ENCODE results near the gene POLR2J3.
"Not testable (repeated sequence)": the region's sequence is repeated elsewhere in the genome, so short reads cannot be mapped to it uniquely, and the experiment has no call there.

Gene POLR2J3

DNA sequence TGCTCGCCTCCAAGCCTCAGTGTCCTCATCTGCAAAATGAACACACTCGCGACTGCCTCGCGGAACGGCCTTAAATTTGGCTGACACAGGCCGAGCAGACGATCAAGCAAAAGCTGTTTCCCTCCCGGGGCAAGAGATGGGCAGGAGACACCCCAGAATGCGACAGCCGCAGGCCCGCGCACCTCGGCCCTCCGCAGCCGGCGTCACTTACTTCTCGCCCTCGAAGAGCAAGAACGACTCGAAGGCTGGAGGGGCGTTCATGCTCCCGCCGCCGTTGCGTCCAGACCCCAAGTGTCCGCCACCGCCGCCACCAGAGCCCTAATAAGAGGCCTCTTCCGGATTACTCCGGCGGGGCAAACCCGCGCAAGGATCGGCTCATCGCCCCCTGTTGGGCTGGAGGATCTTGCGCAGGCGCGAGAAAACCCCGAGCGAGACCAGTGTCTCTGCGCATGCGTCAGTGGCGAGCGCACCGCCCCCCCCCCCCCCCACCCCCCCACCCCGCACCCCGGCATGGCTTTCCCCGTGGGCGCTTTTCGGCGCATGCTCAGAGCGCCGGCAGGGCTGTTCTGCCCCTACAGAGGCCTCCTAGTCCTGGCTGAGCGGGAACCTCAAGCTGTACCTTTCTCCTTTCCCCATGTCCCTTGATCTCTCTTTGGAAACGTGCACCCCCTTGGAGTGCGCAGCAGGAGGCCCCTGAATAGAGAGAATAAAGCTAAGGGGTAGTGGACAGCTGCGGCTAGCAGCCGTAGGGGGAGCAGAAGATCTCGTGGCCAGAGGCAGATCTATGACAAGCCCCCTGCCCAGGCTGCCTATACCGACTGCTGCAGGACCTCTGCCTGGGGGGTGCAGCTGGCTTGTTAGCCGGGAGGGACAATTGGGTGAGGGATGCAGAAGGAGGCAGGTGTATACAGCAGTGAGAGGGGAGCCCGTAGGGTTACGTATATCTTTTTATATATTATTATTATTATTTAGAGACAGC is at the start of gene POLR2J3:
Gene POLR2J3, minus strand, starts transcription at position 323 of the 979 bp plus-strand sequence. Its CDS starts 62 bp downstream, at position 261.
- in situ Hi-C loops (cut with MboI; ENCODE audit: low sequenced_read_pairs), result not testable (repeated sequence)

DNA sequence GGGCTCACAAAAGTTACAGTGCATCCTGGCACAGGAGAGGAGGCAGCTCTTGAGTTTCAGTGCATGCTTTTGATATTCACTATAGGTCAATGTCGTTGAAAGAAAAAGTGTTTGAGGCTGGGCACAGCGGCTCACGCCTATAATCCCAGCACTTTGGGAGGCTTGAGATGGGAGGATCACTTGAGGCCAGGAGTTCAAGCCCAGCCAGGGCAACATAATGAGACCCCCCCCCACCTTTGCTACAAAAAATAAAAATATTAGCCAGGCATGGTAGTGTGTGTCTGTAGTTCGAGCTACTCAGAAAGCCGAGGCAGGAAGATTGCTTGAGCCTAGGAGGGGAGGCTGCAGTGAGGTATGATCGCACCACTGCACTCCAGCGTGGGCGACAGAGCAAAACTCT is 45.7 kb upstream of the POLR2J3 start:
- in situ Hi-C loops (cut with MboI; ENCODE audit: low sequenced_read_pairs), result not testable (repeated sequence)

- in situ Hi-C loops (cut with MboI; ENCODE audit: low sequenced_read_pairs), result not testable (repeated sequence)
These were observed 44.2 kb upstream of the POLR2J3 start, which contains the start of gene RASA4 for GRCh38 chr7:102616507-102617125. TSS of gene RASA4 (minus strand) at chr7:102616756. CDS start at chr7:102616689, 67 bp downstream.

- in situ Hi-C loops (cut with MboI; ENCODE audit: low sequenced_read_pairs), result not testable (repeated sequence)
These were observed 43.5 kb upstream of the POLR2J3 start for GRCh38 chr7:102615930-102616329.

GRCh38 chr7:102614873-102615272 is 42.5 kb upstream of the POLR2J3 start:
- in situ Hi-C loops (cut with MboI; ENCODE audit: low sequenced_read_pairs), result not testable (repeated sequence)

DNA sequence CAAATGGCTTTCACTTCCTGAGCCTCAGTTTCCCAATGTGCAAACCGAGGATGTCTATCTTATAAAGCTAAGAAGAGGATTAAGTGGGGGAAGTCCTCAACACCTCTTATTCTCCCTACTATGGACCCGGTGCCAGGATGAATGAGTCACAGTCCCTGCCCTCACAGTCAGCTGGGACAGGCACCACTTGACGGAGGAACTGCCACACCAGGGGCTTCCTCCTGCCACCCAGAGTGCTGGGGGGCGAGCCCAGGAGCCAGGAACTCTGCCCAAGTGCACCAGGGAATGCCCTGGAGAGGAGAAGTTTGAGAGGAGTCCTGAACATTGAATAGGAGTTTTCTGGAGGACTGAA is 41.9 kb upstream of the POLR2J3 start:
- in situ Hi-C loops (cut with MboI; ENCODE audit: low sequenced_read_pairs), result not testable (repeated sequence)

DNA sequence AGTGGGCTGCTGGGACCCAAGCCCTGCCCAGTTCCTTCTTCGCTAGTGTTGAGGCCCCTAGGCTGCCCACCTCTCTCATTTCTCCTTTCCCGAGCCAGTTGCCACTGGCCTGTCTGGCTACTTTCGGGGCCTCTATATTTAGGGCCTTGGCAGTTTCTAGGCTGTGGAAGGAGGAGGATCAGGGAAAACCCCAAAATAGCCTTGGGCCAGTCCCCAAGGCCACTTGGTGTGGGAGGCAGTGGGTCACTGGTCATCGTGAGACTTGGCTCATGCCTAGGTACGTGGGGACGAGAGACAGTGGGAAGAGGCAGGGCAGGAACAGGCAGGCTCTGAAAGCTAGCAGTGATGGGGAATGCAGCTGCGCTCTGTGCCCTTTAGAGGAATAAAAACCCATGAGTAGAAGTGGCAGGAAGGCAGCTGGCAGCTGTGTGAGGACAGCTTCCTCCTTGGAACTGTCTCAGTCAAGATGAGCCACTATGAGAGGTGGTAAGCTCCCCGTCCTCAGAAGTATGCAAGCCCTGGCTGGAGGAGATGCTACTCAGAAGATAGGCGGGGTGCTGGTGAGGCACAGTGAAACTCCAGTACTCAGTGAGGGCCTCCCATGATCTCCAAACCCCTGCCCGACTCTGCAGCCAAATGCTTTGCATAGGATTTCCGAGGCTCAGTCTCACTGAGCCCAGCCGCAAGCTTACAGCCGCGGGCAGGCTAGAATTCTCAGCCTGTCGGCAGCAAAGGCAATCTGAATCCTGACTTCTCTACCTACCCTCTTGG is 41.4 kb upstream of the POLR2J3 start:
- in situ Hi-C loops (cut with MboI; ENCODE audit: low sequenced_read_pairs), result not testable (repeated sequence)

GRCh38 chr7:102611675-102612325 is 39.4 kb upstream of the POLR2J3 start:
- in situ Hi-C loops (cut with MboI; ENCODE audit: low sequenced_read_pairs), result not testable (repeated sequence)

- in situ Hi-C loops (cut with MboI; ENCODE audit: low sequenced_read_pairs), result not testable (repeated sequence)
These were observed 38.8 kb upstream of the POLR2J3 start for GRCh38 chr7:102611013-102611674.

DNA sequence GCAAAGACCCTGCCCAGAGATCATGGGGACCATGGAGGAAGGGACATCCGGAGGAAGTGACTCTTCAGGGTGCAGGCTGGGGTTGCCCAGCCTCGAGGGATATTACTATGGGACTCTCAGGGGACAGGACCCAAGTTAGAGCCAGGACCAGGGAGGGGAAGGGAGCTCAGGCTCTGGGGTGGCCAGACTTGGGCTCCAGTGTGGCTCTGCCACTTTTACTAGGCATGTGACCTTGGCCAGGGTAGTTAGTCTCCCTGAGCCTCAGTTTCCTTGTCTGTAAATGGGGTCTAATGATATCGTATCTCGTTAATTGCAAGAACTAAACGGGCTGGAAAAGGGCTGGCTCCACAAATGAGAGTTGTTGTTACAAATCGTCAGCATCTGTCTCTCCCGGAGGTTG is 38.1 kb upstream of the POLR2J3 start:
- in situ Hi-C loops (cut with MboI; ENCODE audit: low sequenced_read_pairs), result not testable (repeated sequence)

DNA sequence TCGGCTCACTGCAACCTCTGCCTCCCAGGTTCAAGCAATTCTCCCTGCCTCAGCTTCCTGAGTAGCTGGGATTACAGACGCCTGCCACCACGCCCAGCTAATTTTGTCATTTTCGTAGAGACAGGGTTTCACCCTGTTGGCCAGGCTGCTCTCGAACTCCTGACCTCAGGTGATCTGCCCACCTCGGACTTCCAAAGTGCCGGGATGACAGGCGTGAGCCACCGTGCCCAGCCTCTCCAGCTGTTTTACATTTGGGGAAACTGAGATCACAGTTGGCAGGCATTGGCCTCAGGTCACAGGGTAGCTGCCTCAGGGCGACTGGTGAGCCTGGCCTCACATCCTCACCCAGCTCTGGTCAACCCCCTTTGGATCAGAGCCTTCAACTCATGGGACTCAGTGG is 37.4 kb upstream of the POLR2J3 start:
- in situ Hi-C loops (cut with MboI; ENCODE audit: low sequenced_read_pairs), result not testable (repeated sequence)

GRCh38 chr7:102606848-102607247 is 34.5 kb upstream of the POLR2J3 start:
- in situ Hi-C loops (cut with MboI; ENCODE audit: low sequenced_read_pairs), result not testable (repeated sequence)

DNA sequence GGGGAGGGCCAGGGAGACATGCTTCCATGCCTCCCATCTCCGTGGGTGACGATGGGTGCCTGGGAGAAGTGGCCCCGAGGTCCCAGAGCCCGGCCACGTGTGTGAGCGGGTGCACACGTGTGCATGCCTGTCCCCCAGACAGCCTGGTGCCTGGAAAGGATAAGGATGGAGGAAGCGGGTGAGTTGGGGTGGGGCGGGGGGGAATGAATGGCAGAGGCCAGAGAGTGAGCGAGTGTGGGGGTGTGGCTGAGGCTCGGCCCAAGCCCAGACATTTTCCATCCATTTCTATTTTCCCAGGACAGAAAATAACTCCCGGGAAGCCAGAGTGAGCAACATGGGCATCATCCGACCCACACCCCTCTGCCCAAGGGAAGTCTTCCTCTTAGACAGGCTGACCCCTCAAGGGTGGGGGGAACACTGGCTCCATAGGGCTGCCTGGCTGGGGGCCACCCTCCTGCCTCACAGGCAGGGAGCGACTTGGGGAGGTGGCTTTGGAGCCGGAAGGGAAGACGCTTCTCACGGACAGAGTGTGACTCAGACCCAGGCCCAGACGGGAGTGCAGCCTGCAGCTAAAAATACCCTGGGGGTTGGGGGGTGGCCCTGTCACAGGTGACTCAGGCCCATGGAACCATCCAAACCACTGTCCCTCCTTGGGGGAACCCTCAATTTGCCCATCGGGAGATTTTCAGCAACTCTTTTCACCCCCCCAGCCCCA is 32.2 kb upstream of the POLR2J3 start:
- in situ Hi-C loops (cut with MboI; ENCODE audit: low sequenced_read_pairs), result not testable (repeated sequence)

DNA sequence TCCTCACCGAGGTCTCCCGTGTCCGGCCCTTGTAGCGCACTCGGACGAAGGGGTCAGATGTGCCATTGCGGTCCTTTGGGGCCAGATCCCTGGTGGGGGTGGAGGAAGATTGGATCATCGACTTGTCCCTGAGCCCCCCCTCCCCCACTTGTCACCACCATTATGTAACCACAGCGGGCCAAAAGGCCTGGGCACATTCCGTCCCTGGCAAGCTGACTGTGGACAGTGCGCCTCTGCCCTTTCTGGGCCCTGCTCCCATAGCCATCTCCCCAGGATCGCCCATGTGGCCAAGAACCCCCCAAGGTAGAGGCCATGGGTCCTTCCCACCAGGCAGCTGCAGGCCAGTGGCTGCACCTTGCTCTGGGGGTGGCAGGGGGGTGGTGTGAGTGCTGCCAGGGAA is 29.9 kb upstream of the POLR2J3 start:
- in situ Hi-C loops (cut with MboI; ENCODE audit: low sequenced_read_pairs), result not testable (repeated sequence)

DNA sequence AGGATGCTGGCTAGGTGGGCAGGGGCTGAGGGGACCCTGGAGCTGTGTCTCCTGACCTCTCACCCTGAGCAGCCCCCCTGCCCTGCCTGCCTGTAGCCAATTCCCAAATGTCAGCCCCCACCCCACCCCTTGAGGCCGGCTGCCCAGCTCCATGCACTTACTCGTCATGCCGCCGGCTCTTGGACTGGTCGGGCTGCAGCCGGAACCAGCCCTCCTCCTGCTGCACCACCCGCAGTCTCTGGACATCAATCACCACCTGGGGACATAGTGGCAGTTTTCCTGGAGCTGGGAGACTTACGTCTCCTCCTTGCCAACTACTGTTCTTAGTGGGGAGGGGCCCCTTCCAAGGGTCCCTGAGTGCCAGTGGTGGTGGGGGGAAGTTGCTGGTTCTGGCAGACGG is 27.3 kb upstream of the POLR2J3 start:
- in situ Hi-C loops (cut with MboI; ENCODE audit: low sequenced_read_pairs), result not testable (repeated sequence)

- in situ Hi-C loops (cut with MboI; ENCODE audit: low sequenced_read_pairs), result not testable (repeated sequence)
These were observed 23.7 kb upstream of the POLR2J3 start for GRCh38 chr7:102596036-102596435.

DNA sequence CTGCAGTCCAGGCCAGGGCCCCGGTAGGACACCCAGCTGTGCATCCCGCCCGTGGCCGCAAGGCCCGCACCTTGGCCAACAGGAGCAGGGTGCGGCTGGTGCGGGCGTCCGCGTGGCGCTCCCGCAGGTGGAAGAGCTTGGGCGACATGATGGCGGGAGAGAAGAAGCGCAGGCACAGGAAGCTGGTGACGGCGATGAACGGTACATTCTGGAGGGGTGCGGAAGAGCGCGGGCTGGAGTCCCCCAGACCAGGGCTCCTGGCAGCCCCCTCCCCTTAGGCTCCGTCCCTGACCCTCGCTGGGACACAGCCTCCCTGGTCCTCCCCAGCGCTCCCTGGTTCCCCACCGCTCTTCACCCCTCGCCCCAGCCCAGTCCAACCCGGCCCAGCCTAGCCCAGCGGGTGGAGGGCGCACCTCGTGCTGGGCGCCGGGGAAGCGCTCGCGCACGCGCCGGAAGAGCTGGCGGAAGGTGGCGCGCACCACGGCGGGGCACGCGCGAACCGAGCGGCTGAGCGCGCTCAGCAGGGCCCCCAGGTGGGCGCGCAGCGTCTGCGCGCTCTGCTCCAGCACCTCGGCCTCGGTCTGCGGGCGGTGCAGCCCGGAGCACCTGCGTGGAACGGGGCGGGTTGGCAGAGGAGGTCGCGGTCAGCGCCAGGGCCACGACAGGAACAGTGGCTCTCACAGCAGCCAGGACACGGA is 21.4 kb upstream of the POLR2J3 start:
- in situ Hi-C loops (cut with MboI; ENCODE audit: low sequenced_read_pairs), result not testable (repeated sequence)

GRCh38 chr7:102592477-102593019 is 20.2 kb upstream of the POLR2J3 start:
- in situ Hi-C loops (cut with MboI; ENCODE audit: low sequenced_read_pairs), result not testable (repeated sequence)

DNA sequence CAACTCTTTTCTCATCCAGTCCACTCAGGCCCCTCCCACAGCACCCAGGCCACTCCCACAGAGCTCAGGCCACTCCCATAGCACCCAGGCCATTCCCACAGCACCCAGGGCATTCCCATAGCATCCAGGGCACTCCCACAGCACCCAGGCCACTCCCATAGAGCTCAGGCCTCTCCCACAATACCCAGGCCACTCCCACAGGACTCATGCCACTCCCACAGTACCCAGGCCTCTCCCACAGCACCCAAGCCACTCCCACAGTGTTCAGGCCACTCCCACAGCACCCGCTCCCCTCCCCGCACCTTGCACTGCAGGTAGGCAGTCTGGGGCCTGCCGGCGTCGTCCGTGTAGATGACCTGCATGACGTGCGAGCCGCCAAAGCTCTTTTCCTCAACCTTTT is 17.5 kb upstream of the POLR2J3 start:
- in situ Hi-C loops (cut with MboI; ENCODE audit: low sequenced_read_pairs), result not testable (repeated sequence)
